ENCODE data around the gene RXRG.

DNA sequence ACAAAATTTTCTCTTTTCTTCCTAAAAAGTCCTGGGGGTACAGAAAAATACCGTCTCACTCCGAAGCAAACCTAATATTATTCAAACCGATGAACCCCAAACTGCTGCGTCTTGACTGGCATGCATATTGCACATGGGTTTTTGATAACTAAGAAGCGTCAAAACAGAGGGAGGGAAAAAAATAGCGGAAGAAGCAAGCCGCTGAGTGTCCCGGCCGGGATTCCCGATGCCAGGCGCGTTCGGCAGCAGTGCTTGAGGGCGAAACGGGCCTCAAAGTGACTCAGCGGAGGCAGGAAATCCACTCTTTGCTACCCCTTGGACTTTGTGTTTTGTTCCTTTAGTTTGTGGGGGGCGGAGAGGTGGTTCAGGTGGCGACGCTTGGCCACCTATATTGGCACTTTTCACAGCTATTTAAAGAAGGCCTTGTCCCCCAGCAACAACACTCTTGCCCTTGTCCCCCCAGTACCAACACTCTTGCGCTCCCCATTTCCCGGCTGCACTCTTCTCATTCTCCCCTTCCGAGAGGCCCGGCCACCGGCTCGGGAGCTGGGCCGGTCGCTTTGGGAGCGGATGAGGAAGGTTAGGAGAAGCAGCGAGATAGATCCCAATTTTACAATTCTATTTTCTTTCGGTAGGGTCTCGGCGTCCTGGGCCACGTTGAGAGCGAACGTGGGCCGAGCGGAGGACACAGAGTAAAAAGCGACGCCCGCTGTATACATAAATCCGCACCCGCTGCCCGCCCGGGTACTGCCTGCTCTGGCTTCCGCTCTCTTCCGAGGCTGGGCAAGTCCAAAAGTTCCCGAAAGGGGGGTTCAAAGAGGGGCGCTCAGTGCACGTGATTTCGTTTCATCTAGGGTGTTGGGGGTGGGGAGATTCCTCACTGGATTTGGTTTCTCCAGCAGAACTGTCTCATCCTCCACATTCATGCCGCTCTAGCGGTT, 90.9 kb downstream of the RXRG start:
- TF ChIP-seq, protein P1, sequence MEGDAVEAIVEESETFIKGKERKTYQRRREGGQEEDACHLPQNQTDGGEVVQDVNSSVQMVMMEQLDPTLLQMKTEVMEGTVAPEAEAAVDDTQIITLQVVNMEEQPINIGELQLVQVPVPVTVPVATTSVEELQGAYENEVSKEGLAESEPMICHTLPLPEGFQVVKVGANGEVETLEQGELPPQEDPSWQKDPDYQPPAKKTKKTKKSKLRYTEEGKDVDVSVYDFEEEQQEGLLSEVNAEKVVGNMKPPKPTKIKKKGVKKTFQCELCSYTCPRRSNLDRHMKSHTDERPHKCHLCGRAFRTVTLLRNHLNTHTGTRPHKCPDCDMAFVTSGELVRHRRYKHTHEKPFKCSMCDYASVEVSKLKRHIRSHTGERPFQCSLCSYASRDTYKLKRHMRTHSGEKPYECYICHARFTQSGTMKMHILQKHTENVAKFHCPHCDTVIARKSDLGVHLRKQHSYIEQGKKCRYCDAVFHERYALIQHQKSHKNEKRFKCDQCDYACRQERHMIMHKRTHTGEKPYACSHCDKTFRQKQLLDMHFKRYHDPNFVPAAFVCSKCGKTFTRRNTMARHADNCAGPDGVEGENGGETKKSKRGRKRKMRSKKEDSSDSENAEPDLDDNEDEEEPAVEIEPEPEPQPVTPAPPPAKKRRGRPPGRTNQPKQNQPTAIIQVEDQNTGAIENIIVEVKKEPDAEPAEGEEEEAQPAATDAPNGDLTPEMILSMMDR (IDR thresholded peaks at IDR 0.05): no peak
- TF ChIP-seq POLR2A (IDR thresholded peaks at IDR 0.05): no peak

All from thyroid gland (tissue), 4 donors.